GM12872 (cell line): ENCODE data around the gene DNAJC10.

Experiments
- CTCF ChIP-seq: IDR thresholded peaks from 3 replicates; pipeline ENCODE4 v1.5.1; 2011; ENCODE audit warnings: low read depth, mild to moderate bottlenecking, low read length, moderate library complexity; ENCODE audit not compliant: insufficient read depth

The DNAJC10 gene

GRCh38 chr2:182819412-182819811 is 103.4 kb downstream of the DNAJC10 start:
- no peak for TF ChIP-seq CTCF

DNA sequence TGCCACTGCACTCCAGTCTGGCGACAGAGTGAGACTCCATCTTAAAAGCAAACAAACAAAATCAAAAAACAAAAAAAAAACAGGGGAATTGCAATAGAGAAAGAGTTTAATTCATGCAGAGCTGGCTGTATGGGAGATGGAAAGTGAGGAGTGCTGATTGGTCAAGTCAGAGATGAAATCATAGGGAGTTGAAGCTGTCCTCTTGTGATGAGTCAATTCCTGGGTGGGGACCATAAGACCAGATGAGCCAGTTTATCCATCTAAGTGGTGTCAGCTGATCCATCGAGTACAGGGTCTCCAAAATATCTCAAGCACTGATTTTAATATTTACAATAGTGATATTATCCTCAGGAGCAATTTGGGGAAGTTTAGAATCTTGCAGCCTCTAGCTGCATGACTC is 105.1 kb downstream of the DNAJC10 start:
- no peak for TF ChIP-seq CTCF

DNA sequence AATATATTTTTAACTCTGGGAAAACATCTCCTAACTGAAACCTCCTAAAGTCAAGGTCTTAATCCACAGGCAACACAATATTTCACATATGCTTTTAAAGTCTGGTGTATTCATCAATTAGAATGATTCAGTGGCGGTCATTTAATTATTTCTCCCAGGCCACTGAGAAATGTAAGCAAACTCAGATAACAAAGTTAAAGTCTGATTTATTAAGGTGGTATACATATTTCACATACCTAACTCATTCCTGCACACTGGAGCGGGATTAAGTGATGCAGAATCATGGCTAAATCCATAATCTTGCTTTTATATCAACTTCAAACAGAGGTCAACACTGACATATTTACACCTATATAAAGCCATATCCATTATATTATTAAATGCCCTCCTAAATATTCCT is 106.7 kb downstream of the DNAJC10 start:
- no peak for TF ChIP-seq CTCF

GRCh38 chr2:182824056-182824766 is 108.2 kb downstream of the DNAJC10 start:
- TF ChIP-seq CTCF, result no peak

- TF ChIP-seq CTCF, result no peak
Measured at GRCh38 chr2:182824767-182825158, 108.7 kb downstream of the DNAJC10 start.

- no peak for TF ChIP-seq CTCF
Measured at GRCh38 chr2:182826064-182826463, 110.0 kb downstream of the DNAJC10 start.

DNA sequence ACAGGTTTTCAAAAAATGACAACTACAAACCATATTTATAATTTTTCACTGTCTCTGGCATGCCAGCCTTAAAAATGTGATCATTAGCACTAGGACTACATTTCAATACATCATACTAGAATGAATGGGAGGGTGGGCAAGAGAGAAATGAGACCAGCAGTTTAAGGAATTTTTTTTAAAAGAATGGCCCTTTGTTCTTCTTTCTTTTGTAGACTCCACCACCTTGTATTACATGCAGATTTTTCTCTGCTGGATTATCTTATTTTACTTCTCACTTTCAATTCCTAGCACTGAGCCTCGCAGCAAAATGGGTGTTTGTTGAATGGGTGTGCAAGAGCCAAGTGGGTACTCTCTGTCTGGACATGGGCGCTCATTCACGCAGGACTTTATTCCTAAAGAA is 110.4 kb downstream of the DNAJC10 start:
- TF ChIP-seq CTCF, result no peak
